Muscle layer of duodenum (tissue), 2 donors: Measurements from ENCODE around the gene TRIM44.

Source experiments
- H3K27ac ChIP-seq: one replicate; pipeline ENCODE4 v1.7.0; 2013; ENCODE audit warnings: mild to moderate bottlenecking, low read length
- H3K27me3 ChIP-seq: one replicate; pipeline ENCODE4 v1.7.0; 2013; ENCODE audit warnings: low read depth, mild to moderate bottlenecking, control low read depth, low read length
- H3K36me3 ChIP-seq, 2 donors: one replicate each; pipeline ENCODE4 v1.7.0; 2013; ENCODE audit warnings: low read length in 2 of 2, control low read depth in 1 of 2, mild to moderate bottlenecking in 1 of 2; ENCODE audit not compliant: insufficient read depth in 2 of 2, control insufficient read depth in 1 of 2
- H3K4me1 ChIP-seq, 2 donors: one replicate each; pipeline ENCODE4 v1.7.0; 2013; ENCODE audit warnings: low read length in 2 of 2, mild to moderate bottlenecking in 2 of 2, control low read depth in 1 of 2, moderate library complexity in 1 of 2; ENCODE audit not compliant: insufficient read depth in 2 of 2, control insufficient read depth in 1 of 2
- H3K4me3 ChIP-seq, 2 donors: one replicate each; pipeline ENCODE4 v1.7.0; 2013; ENCODE audit warnings: low read length in 2 of 2, low read depth in 1 of 2, mild to moderate bottlenecking in 1 of 2
- H3K9me3 ChIP-seq, 2 donors: one replicate each; pipeline ENCODE4 v1.7.0; 2013; ENCODE audit warnings: low read length in 2 of 2, control low read depth in 1 of 2, mild to moderate bottlenecking in 1 of 2; ENCODE audit not compliant: control insufficient read depth in 1 of 2
- donor health status: healthy.

The TRIM44 gene, protein sequence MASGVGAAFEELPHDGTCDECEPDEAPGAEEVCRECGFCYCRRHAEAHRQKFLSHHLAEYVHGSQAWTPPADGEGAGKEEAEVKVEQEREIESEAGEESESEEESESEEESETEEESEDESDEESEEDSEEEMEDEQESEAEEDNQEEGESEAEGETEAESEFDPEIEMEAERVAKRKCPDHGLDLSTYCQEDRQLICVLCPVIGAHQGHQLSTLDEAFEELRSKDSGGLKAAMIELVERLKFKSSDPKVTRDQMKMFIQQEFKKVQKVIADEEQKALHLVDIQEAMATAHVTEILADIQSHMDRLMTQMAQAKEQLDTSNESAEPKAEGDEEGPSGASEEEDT

DNA sequence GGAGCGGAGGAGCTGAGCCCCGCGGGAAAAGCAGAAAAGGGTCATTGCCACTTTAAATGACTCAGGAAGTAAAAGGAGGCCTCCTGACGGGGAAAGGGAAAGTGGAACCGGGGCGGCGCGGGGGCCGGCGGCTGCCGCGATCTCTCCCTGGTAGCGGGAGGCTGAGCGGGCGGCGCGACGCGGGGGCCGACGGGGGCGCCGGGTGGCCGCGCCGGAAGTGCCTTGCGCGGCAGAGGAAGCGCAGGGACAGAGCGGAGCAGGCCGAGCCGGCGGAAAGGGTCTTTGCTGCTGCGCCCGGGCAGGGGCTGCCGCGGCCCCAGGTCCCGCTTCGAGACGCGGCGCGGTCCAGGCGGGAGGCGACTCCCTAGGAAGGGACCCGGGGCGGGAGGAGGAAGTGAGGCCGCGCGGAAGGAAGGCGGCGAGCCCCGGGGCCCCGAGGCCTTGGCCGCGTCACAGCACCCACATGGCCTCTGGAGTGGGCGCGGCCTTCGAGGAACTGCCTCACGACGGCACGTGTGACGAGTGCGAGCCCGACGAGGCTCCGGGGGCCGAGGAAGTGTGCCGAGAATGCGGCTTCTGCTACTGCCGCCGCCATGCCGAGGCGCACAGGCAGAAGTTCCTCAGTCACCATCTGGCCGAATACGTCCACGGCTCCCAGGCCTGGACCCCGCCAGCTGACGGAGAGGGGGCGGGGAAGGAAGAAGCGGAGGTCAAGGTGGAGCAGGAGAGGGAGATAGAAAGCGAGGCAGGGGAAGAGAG, at the start of gene TRIM44:
TSS of gene TRIM44 (plus strand) at position 127 of the 759 bp plus-strand sequence. CDS start at position 464, 337 bp downstream.
- Histone ChIP-seq H3K27ac (peak within 1 kb of the TSS; percentile 89), H3K4me3 (peak within 1 kb of the TSS; percentile 94 to 99), H3K27me3 (no peaks in the 10 kb centered on the region), H3K4me1 (peaks cover 0 to 20% of the 10 kb centered on the region in 2 donors), H3K9me3 (peaks cover 0 to 11% of the 10 kb centered on the region in 2 donors), H3K36me3 (peaks cover 0 to 5% of the 10 kb centered on the region in 2 donors)

DNA sequence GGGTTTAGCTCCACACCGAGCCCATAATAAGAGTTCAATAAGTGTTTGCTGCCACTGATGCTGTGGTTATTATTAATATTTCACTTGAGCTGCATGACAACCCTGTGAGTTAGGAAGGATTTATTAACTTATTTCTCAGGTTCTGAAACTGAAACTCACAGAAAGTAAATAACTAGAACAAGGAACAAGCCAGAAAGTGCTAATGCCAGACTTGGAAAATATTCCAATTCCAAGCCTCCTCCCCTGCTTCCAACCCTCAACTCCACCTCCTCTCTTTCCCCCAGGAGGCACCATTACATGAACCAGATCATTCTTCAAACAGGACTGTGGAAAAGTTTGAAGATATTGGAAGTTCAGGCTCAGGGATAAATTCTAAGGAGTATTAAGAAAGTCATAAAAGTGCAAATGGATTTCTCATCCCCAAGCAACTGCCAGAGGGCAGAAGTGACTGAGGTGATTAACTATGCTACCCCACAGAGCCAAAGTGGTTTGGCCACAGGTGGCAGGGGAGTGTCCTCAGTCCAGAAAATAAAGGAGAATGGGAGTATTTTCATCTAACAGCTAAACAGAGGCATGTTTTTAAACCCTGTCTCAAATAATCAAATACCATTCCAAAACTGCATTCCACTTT, 47.5 kb upstream of the TRIM44 start:
- H3K9me3 ChIP-seq = no peaks in the 10 kb centered on the region
- no peak overlapping the region for H3K4me3 ChIP-seq
- H3K4me1 ChIP-seq = peaks cover 0 to 19% of the 10 kb centered on the region in 2 donors
- no peak overlapping the region for H3K27ac ChIP-seq
- H3K36me3 ChIP-seq = no peaks in the 10 kb centered on the region
- peaks cover 11% of the 10 kb centered on the region for H3K27me3 ChIP-seq

DNA sequence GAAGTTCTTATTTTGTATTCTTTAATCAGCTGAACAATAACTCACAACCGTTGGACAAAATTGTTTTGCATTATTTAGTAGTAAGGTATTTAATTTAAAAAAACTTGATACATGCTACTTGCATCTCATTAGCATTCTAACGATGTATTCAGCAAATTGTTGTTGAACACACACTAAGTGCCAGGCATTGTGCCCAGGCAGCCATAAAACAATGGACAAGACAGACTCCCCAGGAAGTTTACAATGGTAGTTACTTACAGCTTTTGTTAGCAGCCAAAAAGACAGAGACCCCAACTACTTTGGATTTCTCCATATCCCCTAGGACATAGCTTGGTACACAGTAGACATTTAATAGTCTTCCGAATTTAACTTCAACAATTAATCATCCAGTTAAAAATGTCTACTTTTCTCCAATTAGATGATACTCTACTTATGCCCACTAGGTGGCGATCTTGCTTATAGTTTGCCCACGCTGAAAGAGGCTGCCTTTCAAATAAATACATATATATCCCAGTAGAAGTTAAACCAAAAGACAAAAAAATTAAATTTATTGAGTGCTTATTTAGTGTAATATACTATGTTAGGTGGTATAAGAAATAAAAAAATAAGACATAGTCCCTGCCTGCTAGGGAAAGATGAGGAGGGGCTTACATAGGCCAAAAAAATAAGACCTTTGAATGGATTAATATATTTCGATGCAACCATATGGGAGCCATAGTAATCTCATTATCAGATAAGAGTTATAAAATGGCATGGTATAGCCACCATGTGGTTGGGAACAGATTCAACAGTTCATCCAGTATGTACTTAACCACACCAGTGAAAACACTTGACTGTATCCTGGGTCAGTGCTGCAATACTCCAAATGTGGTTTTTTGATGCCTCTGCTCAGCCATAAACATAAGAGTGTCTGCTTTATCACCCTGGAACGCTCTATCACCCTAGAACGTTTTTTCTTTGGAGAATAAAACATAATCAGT, 46.4 kb upstream of the TRIM44 start:
- no peak overlapping the region for H3K4me3 ChIP-seq
- H3K9me3 ChIP-seq = no peaks in the 10 kb centered on the region
- H3K36me3 ChIP-seq = no peaks in the 10 kb centered on the region
- H3K27me3 ChIP-seq = peaks cover 12% of the 10 kb centered on the region
- H3K27ac ChIP-seq = no peak overlapping the region
- peaks cover 0 to 23% of the 10 kb centered on the region in 2 donors for H3K4me1 ChIP-seq

DNA sequence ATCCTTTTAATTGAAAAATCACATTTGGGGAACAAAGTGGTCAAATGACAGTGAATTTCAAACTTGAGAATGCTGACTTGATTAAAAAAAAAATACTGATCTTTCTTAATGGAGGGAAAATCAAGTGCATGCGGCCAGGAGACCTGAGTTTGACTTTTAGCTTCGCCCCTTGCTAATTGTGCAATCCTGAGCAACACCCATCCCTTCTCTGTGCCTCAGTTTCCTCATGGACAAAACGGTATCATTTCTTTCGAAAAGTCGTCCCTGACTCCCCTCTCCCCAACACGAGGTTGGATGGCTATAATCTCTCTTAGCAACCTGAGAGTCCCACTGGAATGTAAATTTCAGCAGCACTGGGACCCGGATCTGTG, 45.3 kb upstream of the TRIM44 start:
- peak overlapping the region; percentile 47 to 61 for H3K4me3 ChIP-seq
- peaks cover 12% of the 10 kb centered on the region for H3K27me3 ChIP-seq
- no peaks in the 10 kb centered on the region for H3K9me3 ChIP-seq
- H3K27ac ChIP-seq = no peak overlapping the region
- no peaks in the 10 kb centered on the region for H3K36me3 ChIP-seq
- peaks cover 0 to 31% of the 10 kb centered on the region in 2 donors for H3K4me1 ChIP-seq

DNA sequence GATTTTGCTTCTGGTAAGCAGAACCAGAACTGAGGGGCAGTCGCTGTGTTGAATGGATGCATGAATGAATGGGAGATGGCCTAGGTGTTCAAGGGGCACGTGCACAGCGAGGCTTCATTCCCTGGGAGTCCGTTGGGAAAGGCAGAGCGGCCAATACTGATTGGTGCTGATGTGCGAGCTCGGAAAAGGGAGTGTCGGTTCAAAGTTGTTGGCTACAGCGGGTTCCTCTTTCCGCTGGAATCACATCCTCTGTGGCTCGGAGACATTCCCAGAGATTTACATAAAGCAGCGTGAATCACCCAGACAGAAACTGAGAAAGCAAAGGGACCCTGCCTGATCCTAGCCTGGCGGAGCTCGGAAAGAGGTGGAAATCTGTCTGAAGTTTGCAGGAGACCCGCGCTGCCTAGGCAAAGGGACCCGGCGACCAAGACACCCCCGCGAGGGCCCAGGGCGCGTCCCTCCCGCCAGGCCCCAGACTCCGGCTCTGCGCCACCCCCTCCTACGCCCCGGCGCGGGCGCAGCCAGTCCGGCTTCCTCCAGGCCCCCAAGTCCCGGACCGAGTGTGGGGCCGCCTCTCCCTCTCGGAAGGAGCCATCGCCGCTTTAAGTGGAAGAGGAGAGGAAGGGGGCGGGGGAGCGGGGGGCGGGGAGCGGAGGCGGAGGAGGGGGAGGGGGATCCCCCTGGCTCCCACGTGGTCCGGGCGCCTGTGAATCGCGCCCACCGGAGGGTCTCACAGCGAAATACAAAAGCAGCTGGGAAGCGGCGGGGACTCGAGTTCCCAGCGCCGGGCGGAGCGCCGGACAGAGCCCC, 44.7 kb upstream of the TRIM44 start, which contains the start of gene FJX1:
TSS of gene FJX1 (plus strand) at position 774 of the 810 bp plus-strand sequence. CDS start 177 bp downstream, outside the sequence.
- Histone ChIP-seq H3K4me1 (peaks cover 0 to 31% of the 10 kb centered on the region in 2 donors), H3K27me3 (peaks cover 12% of the 10 kb centered on the region), H3K9me3 (no peaks in the 10 kb centered on the region), H3K36me3 (no peaks in the 10 kb centered on the region), H3K4me3 (peak within 1 kb of the TSS; percentile 47 to 69), H3K27ac (no peak within 1 kb of the TSS)

DNA sequence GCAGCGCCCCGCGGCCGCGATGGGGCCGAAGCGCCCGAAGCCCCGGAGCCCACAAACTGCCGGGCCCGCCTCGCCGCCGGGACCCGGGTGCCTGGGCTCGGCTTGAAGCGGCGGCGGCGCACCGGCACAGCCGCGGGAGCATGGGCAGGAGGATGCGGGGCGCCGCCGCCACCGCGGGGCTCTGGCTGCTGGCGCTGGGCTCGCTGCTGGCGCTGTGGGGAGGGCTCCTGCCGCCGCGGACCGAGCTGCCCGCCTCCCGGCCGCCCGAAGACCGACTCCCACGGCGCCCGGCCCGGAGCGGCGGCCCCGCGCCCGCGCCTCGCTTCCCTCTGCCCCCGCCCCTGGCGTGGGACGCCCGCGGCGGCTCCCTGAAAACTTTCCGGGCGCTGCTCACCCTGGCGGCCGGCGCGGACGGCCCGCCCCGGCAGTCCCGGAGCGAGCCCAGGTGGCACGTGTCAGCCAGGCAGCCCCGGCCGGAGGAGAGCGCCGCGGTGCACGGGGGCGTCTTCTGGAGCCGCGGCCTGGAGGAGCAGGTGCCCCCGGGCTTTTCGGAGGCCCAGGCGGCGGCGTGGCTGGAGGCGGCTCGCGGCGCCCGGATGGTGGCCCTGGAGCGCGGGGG, 44.0 kb upstream of the TRIM44 start:
- no peak overlapping the region for H3K27ac ChIP-seq
- peaks cover 0 to 31% of the 10 kb centered on the region in 2 donors for H3K4me1 ChIP-seq
- no peaks in the 10 kb centered on the region for H3K36me3 ChIP-seq

DNA sequence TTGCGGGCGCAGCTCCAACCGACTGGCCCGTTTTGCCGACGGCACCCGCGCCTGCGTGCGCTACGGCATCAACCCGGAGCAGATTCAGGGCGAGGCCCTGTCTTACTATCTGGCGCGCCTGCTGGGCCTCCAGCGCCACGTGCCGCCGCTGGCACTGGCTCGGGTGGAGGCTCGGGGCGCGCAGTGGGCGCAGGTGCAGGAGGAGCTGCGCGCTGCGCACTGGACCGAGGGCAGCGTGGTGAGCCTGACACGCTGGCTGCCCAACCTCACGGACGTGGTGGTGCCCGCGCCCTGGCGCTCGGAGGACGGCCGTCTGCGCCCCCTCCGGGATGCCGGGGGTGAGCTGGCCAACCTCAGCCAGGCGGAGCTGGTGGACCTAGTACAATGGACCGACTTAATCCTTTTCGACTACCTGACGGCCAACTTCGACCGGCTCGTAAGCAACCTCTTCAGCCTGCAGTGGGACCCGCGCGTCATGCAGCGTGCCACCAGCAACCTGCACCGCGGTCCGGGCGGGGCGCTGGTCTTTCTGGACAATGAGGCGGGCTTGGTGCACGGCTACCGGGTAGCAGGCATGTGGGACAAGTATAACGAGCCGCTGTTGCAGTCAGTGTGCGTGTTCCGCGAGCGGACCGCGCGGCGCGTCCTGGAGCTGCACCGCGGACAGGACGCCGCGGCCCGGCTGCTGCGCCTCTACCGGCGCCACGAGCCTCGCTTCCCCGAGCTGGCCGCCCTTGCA, 43.3 kb upstream of the TRIM44 start:
- Histone ChIP-seq H3K27me3 (peaks cover 17% of the 10 kb centered on the region), H3K27ac (no peak overlapping the region)

More for the DNA sequence above, 44.0 kb upstream of the TRIM44 start:
- Histone ChIP-seq H3K27me3 (peaks cover 14% of the 10 kb centered on the region), H3K9me3 (no peaks in the 10 kb centered on the region), H3K4me3 (peak overlapping the region in 1 of 2 donors; percentile 69)

DNA sequence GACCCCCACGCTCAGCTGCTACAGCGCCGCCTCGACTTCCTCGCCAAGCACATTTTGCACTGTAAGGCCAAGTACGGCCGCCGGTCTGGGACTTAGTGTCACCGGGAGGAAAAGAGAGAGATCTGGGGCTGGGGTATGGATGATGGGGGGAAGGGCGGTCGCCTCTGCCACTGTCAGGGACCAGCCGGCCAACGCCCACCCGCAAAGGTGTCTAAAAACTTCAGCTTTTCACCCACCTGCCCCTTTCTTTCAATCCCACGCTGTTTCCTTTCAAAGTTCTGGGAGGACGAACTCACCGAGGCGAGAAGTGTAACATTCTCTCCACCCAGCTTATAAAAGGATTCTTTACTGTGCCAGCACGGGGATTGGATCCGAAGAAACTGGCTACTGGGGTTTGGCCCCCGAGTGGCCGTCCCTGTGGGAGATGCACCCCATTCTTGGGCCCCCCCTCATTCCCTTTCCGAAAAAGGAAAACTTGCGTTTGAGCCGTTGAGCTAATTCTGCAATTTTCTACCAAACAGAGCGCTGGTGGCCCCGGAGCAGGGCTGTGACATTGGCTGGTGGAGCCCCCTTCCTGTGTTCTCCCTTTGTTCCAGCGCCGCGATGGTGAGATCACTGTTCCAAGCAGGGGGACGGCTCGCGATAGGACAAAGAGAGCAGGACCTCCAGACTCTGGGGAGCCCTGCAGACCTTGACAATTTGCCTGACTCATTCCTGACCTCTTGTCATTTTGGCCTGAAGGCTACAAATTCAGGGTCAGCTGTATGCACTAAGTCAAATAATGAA, 42.5 kb upstream of the TRIM44 start:
- peaks cover 0 to 31% of the 10 kb centered on the region in 2 donors for H3K4me1 ChIP-seq
- no peak overlapping the region for H3K27ac ChIP-seq
- peaks cover 17% of the 10 kb centered on the region for H3K27me3 ChIP-seq
- H3K4me3 ChIP-seq = peak overlapping the region; percentile 47 to 69
- H3K9me3 ChIP-seq = no peaks in the 10 kb centered on the region
- no peaks in the 10 kb centered on the region for H3K36me3 ChIP-seq

More for the DNA sequence above, 43.3 kb upstream of the TRIM44 start:
- Histone ChIP-seq H3K4me1 (peaks cover 0 to 31% of the 10 kb centered on the region in 2 donors), H3K9me3 (no peaks in the 10 kb centered on the region), H3K36me3 (no peaks in the 10 kb centered on the region), H3K4me3 (peak overlapping the region; percentile 47 to 69)

DNA sequence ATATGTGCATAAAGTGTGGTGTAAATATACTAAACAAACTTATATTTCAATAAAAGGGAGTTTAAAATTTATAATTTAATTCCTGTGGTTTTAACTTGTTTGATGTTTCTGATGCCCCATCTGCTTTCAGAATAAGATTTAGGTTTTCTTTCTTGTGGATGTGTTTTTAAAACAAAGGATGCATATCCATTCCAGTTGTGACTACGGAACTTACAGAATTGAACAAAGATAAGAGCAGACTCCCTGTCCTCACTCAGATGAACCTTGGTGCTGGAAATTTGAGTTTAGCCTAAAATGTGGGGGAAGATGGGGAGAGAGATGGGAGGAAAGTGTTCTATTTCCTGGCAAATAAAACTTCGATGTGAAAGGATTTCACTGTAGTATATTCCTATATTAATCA, 41.8 kb upstream of the TRIM44 start:
- H3K4me1 ChIP-seq = peaks cover 0 to 31% of the 10 kb centered on the region in 2 donors

More for the DNA sequence above, 41.8 kb upstream of the TRIM44 start:
- Histone ChIP-seq H3K9me3 (no peaks in the 10 kb centered on the region), H3K27me3 (peaks cover 17% of the 10 kb centered on the region), H3K27ac (no peak overlapping the region), H3K36me3 (no peaks in the 10 kb centered on the region), H3K4me3 (no peak overlapping the region)
